ENCODE results near the gene PREX1. TPM values are rescaled to one million over a fixed set of nuclear protein-coding genes. Genes with fewer than 3 reads are reported as not detected.
A peak's percentile ranks its signal among the peaks of the same experiment; 100 is the strongest.

PREX1 gene
- total RNA-seq, 2 experiments from 2014 or later: 142 to 147 TPM

DNA sequence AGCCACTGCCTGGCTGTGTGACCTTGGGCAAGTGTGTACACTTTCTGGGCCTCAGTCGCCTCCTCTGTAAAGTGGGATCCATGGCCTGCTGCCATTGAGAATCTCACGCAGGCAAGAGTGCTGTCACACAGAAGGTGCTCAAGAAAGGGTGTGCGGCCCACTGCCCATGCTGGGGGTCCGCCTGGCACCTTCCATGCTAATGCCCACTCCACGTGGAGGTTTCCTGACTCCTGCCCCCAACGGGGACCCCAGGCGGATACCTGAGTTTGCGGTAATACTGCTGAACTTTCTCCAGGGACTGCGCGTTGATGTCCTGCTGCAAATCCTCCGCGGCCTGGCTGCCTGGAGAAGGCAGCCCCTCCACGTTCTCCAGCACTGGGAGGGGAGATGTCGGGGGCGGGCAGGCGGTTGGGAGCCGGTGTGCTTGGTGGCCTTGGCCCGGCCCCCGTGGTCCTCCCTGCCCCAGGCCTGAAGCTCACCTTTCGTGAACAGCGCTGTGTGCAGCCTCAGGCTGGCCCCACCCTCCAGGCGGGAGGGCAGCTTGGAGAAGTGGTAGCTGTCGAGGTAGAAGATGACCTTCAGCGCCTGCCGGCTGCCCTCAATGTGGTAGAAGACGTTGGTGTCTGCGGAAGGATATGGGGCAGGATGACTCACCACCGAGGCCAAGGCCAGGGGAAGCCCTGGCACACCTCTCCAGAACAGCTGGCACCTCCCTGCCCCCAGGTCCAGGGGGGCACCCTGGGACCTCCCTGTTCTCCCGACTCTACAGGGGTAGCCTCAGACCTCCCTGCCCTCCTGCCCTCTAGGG is 195.6 kb downstream of the PREX1 start:
- Mint-ChIP-seq H3K27ac (no peak overlapping the region), H3K27me3 (no peaks in the 10 kb centered on the region), H3K4me3 (no peak overlapping the region), H3K36me3 (peaks cover 13% of the 10 kb centered on the region), H3K4me1 (peaks cover 7% of the 10 kb centered on the region), H3K9me3 (no peaks in the 10 kb centered on the region)
- ATAC-seq (ENCODE audit: low read depth): no peak
- DNase-seq: no peak
- POLR2A ChIA-PET: no interaction called here

DNA sequence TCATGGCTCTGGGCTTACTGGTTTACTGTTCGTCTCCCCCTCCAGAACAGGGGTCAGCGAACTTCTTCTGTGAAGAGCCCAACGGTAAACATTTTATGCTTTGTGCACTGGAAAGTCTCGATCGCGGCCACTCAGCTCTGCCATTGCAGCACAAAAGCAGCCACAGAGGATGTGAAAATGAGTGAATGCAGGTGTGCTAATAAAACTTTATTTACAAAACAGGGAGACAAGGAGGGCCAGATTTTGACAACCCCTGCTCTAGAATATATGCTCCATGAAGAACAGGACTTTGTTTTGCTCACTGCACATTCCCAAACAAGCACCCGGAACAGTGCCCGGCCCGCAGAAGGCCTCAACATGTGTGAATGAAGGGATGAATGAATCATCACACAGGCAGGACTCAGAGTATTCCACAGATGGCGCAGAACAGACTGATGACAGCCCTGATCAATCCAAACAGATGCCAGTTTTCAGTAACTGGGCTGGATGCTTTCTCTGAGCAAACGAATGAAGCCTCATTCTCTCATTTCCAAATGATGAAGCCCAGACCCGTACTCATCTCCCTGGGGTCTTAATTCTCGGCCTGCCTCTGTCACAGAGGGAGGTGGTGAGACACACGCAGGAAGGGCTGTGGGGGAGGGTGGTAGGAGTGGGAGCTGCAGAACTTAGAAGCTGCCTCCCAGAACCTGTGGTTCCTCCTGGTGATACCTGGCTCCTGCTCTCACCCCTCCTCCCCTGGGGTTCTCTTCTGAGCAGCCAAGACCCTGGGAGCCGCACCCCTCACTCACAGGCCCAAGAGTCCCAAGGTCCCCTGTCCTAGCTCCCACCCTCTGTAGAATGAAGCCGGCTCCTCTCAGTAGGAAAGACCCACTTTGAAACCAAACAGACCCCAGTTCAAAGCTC is 196.4 kb downstream of the PREX1 start:
- DNase-seq: no peak
- POLR2A ChIA-PET: no interaction called here
- H3K36me3 Mint-ChIP-seq: peaks cover 14% of the 10 kb centered on the region

DNA sequence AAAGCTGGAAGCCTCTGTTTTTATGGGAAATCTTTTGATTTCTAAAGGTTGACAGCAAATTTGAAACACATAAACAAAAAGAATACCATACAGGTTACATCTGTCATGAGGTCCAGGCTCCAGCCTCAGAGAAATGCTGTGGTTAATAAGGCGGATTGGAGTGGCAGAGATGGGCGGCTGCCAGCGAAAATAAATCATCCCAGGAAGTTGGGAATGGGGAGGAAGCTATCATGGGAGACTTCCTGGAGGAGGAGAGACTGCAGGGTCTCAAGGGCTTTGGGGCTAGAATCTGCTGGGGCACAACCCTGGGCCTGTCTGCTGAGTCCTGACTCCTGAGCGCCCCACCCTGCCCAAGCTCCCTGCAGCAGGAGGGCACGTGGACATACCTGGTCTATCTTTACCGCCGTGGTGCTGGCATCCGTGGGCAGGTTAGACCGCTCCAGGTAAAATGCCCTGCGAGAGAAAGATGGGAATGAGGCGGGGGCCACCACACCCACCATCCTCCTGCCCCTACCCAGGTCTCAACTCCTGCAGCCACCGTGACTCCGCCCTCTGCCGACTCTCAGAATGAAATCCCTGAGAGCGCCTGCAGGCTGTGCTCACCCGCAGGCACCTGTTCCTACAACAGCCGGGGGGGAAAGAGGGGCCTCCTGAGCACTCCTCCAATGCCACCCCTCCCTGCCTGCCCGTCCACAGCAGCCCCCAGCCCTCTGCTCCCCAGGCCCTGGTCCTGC is 197.3 kb downstream of the PREX1 start:
- no peaks in the 10 kb centered on the region for H3K9me3 Mint-ChIP-seq
- no peak for DNase-seq
- no peak overlapping the region for H3K27ac Mint-ChIP-seq
- H3K4me3 Mint-ChIP-seq: no peak overlapping the region
- peaks cover 13% of the 10 kb centered on the region for H3K36me3 Mint-ChIP-seq
- POLR2A ChIA-PET: no interaction called here
- H3K27me3 Mint-ChIP-seq: no peaks in the 10 kb centered on the region
- no peak for ATAC-seq (ENCODE audit: low read depth)
- peaks cover 13% of the 10 kb centered on the region for H3K4me1 Mint-ChIP-seq

More for the DNA sequence above, 196.4 kb downstream of the PREX1 start:
- no peak overlapping the region for H3K27ac Mint-ChIP-seq
- no peaks in the 10 kb centered on the region for H3K27me3 Mint-ChIP-seq
- H3K4me3 Mint-ChIP-seq: no peak overlapping the region
- no peak for ATAC-seq (ENCODE audit: low read depth)
- no peaks in the 10 kb centered on the region for H3K9me3 Mint-ChIP-seq
- peaks cover 13% of the 10 kb centered on the region for H3K4me1 Mint-ChIP-seq

DNA sequence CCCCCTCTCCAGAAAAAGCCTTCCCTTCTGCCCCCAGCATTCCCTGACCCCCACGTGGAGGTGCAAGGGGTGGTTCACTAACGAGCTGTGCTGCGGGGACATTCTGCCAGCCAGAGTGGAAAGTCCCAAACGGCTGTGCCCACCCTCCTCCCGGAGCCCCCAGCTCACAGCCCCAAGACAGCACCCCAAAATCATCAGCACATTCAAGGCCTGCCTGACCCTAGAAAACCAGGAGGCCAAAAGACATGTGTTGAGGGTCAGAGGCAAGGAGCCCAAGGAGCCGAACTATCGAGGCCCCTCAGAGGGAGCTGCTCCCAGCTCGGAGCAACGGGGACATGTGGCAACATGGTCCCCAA is 197.9 kb downstream of the PREX1 start:
- Mint-ChIP-seq H3K36me3 (peaks cover 9% of the 10 kb centered on the region), H3K27me3 (no peaks in the 10 kb centered on the region), H3K4me3 (no peak overlapping the region), H3K4me1 (peaks cover 13% of the 10 kb centered on the region), H3K27ac (no peak overlapping the region), H3K9me3 (no peaks in the 10 kb centered on the region)
- ATAC-seq (ENCODE audit: low read depth) (no peak), DNase-seq (no peak)
- POLR2A ChIA-PET: no interaction called here

DNA sequence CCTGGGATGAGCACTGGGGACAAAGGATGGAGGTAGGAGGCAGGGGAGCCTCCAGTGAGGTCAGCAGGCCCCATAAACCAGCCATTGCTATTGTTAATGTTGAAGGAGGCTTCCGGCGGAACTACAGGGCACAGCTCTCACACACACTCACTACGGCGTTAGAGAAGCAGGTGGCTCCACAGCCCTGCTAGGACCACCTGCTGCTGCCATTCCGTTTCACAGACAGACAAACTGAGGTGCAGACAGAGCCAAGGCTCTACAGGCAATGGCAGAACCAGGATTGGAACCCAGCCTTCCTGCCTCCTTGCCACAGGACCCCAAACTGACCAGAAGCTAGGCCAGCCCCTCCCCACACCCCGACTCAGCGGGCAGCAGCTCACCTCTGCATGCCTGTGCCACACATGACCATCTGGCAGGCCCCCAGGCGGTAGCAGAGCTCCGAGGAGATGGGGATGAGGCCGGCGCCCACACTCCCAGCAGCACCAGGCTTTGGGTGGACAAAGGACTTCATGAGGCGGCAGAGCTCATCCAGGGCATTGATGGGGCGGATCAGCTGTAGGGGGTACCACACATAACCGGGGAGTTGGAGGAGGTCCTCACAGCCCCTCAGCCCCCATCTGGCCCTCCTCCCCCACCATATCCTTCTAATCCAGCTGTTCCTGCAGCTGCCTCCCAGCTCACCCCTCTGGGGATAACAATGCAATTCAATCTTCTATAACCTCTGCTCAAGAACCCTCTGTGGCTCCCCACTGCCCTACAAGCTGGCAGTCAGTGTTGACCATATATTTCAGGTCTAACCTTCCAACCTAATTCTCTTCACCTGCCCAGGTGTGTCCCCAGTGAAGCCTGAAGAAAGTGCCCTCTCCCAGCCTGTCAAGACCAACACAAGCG is 198.5 kb downstream of the PREX1 start:
- Mint-ChIP-seq H3K27me3 (no peaks in the 10 kb centered on the region), H3K27ac (peak overlapping the region; percentile 0), H3K36me3 (peaks cover 9% of the 10 kb centered on the region), H3K4me3 (no peak overlapping the region), H3K9me3 (no peaks in the 10 kb centered on the region), H3K4me1 (peaks cover 13% of the 10 kb centered on the region)
- ATAC-seq (ENCODE audit: low read depth) (no peak), DNase-seq (no peak)
- POLR2A ChIA-PET: no interaction called here

DNA sequence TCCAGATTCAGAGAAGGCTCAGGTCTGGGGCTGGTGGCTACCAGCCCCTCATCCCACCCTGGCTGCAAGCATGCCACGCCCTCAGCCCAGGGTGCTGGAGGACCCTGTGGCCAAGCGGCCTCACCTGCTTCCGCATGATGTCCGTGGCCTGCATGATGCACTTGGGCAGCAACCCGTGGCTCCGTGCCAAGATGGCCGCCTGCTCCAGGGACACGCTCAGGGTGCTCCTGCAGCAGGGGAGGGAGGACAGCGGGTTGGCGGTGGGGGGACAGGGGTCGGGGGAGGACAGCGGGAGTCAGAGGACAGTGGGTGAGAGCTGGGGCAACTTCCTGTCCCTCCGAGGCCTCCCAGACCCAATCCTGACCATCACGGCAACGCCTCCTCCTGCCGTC is 200.1 kb downstream of the PREX1 start:
- peaks cover 4% of the 10 kb centered on the region for H3K36me3 Mint-ChIP-seq

DNA sequence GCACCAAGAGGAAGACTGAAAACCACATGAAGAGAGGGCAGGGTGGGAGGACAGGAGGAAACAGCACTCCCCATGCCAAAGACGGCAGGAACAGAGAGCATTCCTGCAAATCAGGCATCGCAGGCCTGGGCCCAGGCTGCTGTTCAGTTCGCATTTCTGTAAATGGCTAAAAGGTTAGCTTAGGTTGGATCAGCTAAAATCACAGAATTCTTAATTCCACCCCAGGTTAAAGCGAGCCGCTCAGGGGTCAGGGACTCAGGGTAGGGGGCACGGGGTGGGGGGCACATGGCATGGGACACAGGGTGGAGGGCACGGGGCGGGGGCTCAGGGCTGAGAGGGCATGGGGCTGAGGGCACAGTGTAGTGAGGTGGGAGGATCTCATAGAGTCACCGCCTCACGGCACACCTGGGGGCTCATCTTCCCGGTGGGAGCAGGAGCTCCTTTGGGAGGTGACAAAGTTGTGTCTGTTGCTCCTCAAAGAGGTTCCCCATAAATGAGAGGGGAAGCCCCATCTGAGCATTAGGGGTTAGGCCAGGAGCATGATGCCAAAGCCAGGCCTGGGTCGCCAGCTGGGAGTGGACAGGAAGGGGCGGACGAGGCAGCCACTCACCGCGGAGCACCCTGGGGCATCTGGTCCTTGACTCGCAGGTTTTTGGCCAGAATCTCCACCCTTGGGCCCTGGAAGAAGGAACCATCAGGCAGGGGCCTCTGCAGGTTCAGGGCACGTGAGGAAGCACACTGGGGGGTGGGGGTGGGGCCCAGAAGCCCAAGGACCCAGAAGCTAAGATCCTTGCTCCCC is 200.7 kb downstream of the PREX1 start:
- H3K27ac Mint-ChIP-seq: peak overlapping the region; percentile 43
- peaks cover 10% of the 10 kb centered on the region for H3K4me1 Mint-ChIP-seq
- peaks cover 4% of the 10 kb centered on the region for H3K36me3 Mint-ChIP-seq
- ATAC-seq (ENCODE audit: low read depth) (peak; percentile 32), DNase-seq (no peak)
- H3K27me3 Mint-ChIP-seq: no peaks in the 10 kb centered on the region
- H3K4me3 Mint-ChIP-seq: peak overlapping the region; percentile 4
- POLR2A ChIA-PET: no interaction called here
- no peaks in the 10 kb centered on the region for H3K9me3 Mint-ChIP-seq

More for the DNA sequence above, 200.1 kb downstream of the PREX1 start:
- ATAC-seq (ENCODE audit: low read depth): no peak
- POLR2A ChIA-PET: no interaction called here
- H3K27ac Mint-ChIP-seq: no peak overlapping the region
- no peaks in the 10 kb centered on the region for H3K27me3 Mint-ChIP-seq
- DNase-seq: no peak
- H3K9me3 Mint-ChIP-seq: no peaks in the 10 kb centered on the region
- H3K4me3 Mint-ChIP-seq: no peak overlapping the region
- H3K4me1 Mint-ChIP-seq: peaks cover 11% of the 10 kb centered on the region

DNA sequence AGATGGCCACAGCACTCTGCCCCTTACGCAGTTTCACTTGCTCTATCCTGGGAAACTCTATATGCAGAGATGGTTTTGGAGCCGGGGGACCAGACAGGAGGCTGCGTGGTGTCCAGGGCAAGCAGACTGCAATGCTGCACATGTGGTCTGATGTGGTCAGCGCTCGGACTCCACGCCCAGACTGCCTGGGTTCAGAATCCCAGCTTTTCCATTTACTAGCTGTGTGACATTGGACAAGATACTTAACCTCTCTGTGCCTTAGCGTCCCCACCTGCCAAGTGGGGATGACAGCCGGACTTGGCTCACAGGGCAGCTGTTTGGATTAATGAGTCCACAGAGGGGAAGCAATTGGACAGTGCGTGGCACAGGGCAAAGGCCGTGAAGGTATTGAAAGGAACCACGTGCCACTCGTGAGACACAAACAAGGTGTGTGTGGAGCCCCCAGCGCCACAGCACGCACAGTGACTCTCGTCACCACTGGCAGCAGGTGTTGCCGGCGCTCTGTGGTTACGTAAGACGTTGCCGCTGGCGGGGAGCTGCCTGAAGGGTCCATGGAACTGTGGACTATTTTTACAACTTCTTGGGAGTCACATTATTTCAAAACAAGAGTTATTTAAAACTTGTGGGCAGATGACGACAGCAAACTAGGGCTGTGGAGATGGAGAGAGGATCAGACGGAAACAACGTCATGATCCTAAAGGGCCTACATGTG is 201.4 kb downstream of the PREX1 start:
- H3K27me3 Mint-ChIP-seq: no peaks in the 10 kb centered on the region
- H3K27ac Mint-ChIP-seq: peak overlapping the region; percentile 43
- POLR2A ChIA-PET: no interaction called here
- peaks cover 10% of the 10 kb centered on the region for H3K4me1 Mint-ChIP-seq
- no peaks in the 10 kb centered on the region for H3K9me3 Mint-ChIP-seq
- peaks cover 4% of the 10 kb centered on the region for H3K36me3 Mint-ChIP-seq
- DNase-seq (no peak), ATAC-seq (ENCODE audit: low read depth) (peak; percentile 33)
- H3K4me3 Mint-ChIP-seq: peak overlapping the region; percentile 4

DNA sequence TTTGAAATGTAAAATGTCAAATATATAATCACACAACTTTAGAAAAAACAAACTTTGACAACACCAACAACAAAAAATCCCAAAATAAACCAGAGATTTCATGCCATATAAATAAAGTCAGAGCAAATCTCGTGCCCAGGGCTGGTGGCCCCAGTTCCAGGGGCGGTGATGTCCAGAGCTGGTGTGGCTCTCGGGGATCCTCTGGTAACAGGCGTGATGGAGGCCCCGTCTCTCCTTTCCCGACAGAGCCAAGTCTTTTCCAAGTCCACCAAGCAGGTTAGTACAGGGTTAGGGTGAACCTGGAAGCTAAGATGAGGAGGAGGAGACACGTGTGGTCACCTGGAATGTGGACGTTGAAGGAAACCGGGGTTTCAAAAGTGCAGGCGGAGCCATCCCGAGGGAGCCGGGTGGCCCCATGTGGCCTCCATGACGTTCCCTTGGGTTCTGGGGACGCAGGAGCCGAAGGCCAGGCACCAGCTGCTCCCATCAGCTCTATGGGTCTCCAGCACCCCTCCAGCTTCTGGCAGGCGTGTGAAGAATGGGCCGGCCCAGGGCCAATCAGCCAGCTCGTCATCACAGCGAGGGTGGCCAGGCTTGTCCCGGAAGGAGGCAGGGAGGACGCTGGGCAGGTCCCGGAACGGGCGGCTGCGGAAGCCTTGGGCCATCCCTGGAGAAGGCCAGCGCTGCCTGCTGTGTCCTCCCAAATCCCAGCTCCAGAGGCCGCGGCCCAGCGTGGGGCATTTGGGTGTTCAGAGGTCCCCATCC is 202.5 kb downstream of the PREX1 start:
- no peaks in the 10 kb centered on the region for H3K9me3 Mint-ChIP-seq
- no peak overlapping the region for H3K27ac Mint-ChIP-seq
- H3K36me3 Mint-ChIP-seq: peaks cover 4% of the 10 kb centered on the region
- peaks cover 14% of the 10 kb centered on the region for H3K4me1 Mint-ChIP-seq
- DNase-seq: no peak
- H3K4me3 Mint-ChIP-seq: no peak overlapping the region
- POLR2A ChIA-PET: no interaction called here
- ATAC-seq (ENCODE audit: low read depth): no peak
- no peaks in the 10 kb centered on the region for H3K27me3 Mint-ChIP-seq

DNA sequence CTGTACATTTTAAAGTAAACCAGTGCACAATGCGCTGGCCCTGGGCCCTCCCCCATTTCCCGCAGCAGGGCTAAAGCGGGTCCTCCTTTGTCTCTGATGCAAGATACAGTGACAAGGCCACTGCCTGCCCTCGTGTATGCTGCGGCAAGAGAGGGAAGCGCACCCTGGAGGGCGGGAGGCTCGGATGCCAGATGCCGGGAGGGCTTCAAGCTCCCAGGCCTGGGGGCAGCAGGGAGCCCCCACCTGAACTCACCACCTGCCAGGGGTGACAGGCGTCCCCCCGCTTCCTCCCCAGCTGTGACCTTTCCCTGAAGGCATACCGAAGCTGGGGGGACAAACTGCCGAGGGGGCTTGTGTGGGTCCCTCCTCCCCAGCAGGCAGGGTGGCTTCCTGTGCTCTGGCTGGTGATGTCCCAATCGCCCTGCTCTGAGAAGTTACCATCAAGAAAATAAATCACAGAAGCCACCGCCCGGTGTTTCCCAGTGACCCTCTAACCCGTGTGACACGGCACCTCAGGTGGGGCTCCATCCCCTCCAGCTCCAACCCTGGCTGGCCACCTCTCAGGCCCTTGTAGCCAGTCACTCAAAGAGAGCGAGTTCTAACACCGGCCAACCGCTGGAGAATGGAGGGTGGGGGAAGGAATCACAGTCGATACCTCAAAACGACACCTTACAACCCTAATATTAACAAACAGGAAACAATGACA is 203.3 kb downstream of the PREX1 start:
- H3K4me3 Mint-ChIP-seq: no peak overlapping the region
- no peak overlapping the region for H3K27ac Mint-ChIP-seq
- peaks cover 4% of the 10 kb centered on the region for H3K36me3 Mint-ChIP-seq
- no peak for ATAC-seq (ENCODE audit: low read depth)
- H3K4me1 Mint-ChIP-seq: peaks cover 14% of the 10 kb centered on the region
- no peaks in the 10 kb centered on the region for H3K9me3 Mint-ChIP-seq
- no peaks in the 10 kb centered on the region for H3K27me3 Mint-ChIP-seq
- POLR2A ChIA-PET: no interaction called here
- no peak for DNase-seq

DNA sequence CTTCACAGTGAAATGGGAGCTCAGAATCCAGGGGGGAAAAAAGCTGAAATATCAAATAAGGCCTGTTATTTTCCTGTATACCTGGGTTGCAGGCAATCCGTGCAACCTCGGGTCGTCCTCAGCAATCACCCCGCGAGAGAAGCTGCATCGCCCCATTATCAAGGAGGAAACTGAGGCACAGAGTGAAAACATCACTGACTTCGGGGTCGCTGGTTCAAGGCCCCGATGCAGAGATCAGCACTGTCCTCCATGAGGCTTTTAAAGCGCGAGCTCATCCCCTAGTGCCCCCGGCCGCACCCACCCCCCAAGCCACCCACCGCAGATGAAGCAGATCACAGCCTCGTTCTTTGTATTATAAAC is 203.9 kb downstream of the PREX1 start:
- H3K9me3 Mint-ChIP-seq: no peaks in the 10 kb centered on the region
- no peak overlapping the region for H3K27ac Mint-ChIP-seq
- no peak for ATAC-seq (ENCODE audit: low read depth)
- H3K36me3 Mint-ChIP-seq: peaks cover 4% of the 10 kb centered on the region
- peaks cover 14% of the 10 kb centered on the region for H3K4me1 Mint-ChIP-seq
- no peaks in the 10 kb centered on the region for H3K27me3 Mint-ChIP-seq
- POLR2A ChIA-PET: no interaction called here
- no peak overlapping the region for H3K4me3 Mint-ChIP-seq
- DNase-seq: no peak
